GM12864 (cell line): Measurements from ENCODE around the gene ARRB2.
"Not testable (repeated sequence)": the region's sequence is repeated elsewhere in the genome, so short reads cannot be mapped to it uniquely, and the experiment has no call there.

Experiments used
- DNase-seq: peaks from one replicate; pipeline ENCODE4 v3.0.0-alpha.2; 2011; ENCODE audit warnings: low read depth
- H3K4me3 ChIP-seq: 2 replicates; pipeline ENCODE4 v1.5.1; 2011; ENCODE audit warnings: mild to moderate bottlenecking, low read depth, low read length, control low read depth
- CTCF ChIP-seq: IDR thresholded peaks from 2 replicates; pipeline ENCODE4 v1.5.1; 2011; ENCODE audit warnings: low read depth, mild to moderate bottlenecking, moderate library complexity, low read length, control low read depth, inconsistent platforms; ENCODE audit errors: missing control alignments

Gene ARRB2

DNA sequence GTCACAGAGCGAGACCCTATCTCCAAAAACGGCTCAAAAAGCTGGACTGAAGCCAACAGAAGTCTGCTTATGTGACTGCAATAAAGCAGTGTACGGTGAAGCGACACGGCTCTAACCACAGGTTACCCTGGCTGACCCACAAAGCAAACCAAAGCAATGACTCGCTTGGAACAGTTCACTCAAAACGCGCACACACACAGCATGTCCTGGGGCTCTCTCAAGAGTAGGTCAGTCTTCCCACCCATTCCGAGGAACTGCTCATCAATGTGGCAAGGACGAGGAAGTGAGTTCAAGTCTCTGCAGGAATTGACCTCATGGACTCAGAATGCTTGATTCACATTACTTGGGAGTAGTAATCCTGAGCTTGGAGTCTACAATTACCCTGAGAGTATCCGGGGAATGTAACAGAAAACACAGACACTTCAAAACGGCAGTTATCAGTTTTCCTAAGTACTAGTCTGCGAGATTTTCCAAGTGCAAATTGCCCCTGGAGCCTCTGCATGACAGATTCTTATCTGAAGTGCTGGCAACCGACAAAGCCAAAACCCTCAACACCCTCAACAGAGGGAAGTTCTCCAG, 31.9 kb upstream of the ARRB2 start:
- DNase-seq, result no peak
- no peak for TF ChIP-seq CTCF
- no peak overlapping the region for H3K4me3 ChIP-seq

DNA sequence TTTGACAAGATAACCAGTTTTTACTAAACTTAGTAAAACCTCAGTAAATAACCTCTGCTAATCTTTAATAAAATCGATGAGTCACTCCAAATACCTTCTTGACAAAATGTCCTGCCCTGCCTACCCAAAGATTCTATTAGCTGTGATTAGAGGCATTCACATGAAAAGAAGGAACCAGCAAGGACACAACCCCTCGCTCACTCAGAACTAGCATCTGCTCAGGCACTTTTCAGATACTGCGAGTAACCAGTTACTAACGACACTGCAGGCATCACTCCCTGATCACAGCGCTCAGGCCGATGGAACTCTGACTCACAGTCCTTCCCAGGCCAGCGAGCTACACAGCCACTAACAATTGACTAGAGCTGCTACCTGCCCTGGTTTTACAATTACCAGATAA, 30.8 kb upstream of the ARRB2 start:
- no peak overlapping the region for H3K4me3 ChIP-seq
- TF ChIP-seq CTCF, result no peak

DNA sequence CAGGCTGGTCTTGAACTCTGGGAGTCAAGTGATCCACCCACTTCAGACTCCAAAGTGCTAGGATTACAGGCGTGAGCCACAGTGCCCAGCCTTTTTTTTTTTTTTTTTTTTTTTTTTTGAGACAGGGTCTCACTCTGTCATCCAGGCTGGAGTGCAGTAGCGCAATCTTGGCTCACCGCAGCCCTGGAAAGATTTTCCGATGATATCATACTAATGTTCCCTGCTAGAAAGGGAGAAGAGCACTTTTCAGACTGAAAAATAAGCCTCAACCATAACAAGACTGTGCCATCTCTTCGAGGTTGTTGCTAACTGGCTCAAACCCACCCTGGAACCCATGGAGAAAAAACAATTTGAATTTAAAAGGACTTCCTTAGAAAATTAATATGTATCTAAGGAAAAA, 26.7 kb upstream of the ARRB2 start:
- DNase-seq, result not testable (repeated sequence)

More for the DNA sequence above, 30.8 kb upstream of the ARRB2 start:
- no peak for DNase-seq

GRCh38 chr17:4689872-4690271, 20.6 kb upstream of the ARRB2 start:
- DNase-seq, H3K4me3 ChIP-seq: not testable (repeated sequence)

More for the DNA sequence above, 26.7 kb upstream of the ARRB2 start:
- not testable (repeated sequence) for H3K4me3 ChIP-seq

- H3K4me3 ChIP-seq, result no peak overlapping the region
- no peak for TF ChIP-seq CTCF
- DNase-seq, result no peak
Measured at GRCh38 chr17:4690745-4691144, 19.7 kb upstream of the ARRB2 start.

DNA sequence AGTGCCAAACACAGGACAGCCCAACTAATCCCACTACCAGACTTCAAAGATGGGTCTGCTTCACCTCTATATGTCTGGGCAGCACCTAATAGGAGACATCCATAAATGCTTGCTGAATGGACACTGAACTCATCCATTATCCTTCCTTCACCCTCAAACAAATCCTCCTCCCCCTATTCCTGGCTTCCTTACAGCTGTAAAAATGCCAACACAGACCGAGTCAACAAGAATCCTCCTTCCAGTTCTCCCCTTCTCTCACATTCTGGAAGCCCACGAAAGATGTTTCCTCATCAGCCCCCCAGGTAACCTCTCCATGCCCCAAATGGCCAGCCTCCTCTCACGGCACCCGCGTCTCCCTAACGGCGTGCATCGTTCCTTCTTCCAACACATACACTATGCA, 18.7 kb upstream of the ARRB2 start:
- TF ChIP-seq CTCF, result no peak
- no peak for DNase-seq
- no peak overlapping the region for H3K4me3 ChIP-seq

DNA sequence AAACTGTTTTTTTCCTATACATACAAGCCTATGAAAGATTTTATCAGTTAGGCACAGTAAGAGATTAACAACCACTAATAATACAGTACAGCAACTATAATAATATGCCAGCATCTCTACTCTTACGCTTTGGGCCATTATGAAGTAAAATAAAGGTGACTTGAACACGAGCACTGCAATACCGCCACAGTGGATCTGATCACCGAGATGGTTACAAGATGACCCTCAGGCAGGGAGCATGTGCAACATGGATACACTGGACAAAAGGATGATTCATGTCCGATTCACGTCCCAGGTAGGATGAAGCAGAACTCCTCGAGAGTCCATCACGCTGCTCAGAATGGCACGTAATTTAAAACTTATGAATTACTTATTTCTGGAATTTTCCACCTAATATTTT, 17.0 kb upstream of the ARRB2 start:
- H3K4me3 ChIP-seq, result no peak overlapping the region
- DNase-seq, result no peak
- no peak for TF ChIP-seq CTCF

DNA sequence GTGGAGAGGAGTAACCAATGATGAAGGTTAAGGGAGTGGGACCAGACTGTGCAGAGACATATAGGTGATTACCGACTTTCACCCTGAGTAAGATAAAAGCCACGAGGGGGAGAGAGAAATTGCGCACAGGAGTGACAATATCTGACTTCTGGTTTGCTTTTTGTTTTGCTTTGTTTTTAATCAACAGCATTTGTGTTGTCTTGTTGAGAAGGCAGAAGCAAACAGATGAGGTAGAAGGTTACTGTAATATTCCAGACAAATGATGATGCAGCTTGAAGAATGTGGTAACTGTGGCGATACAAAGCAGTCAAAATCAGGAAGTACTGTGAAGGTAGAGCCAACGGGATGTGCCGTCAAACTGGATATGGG, 14.0 kb upstream of the ARRB2 start:
- H3K4me3 ChIP-seq, result peak overlapping the region; percentile 24
- DNase-seq, result no peak
- no peak for TF ChIP-seq CTCF

GRCh38 chr17:4699401-4700056, 10.9 kb upstream of the ARRB2 start:
- not testable (repeated sequence) for DNase-seq, H3K4me3 ChIP-seq
